Stimulated activated CD8-positive, alpha-beta memory T cell treated with anti-CD3 and anti-CD28 coated beads, Interleukin-4, amount 100 ng/mL, for 48 hours (primary cell): ENCODE data around the gene PLEKHJ1.

ENCODE experiments used
- DNase-seq: peaks from one replicate; pipeline ENCODE4 v3.0.0-alpha.2; 2020

The PLEKHJ1 gene

DNA sequence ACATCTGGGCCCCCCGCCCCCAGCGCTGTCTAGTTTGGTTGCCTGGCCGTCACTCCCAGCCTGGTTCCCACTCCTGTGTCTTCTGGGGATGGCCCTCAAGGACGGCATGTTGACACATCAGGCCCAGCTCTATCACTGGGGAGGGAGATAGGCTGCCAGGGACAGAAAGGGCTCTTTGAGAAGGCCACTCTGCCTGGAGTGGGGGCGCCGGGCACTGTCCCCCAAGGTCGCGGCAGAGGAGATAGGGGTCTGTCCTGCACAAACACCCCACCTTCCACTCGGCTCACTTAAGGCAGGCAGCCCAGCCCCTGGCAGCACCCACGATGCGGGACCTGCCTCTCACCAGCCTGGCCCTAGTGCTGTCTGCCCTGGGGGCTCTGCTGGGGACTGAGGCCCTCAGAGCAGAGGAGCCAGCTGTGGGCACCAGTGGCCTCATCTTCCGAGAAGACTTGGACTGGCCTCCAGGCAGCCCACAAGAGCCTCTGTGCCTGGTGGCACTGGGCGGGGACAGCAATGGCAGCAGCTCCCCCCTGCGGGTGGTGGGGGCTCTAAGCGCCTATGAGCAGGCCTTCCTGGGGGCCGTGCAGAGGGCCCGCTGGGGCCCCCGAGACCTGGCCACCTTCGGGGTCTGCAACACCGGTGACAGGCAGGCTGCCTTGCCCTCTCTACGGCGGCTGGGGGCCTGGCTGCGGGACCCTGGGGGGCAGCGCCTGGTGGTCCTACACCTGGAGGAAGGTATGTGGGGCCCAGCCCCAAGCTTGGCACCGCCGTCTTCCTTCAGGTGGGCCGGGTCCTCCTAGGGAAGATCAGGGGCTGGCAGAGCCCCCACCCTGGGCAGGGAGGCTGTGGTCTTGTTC lies 13.1 kb upstream of the PLEKHJ1 start, which contains the start of gene AMH:
TSS of gene AMH (plus strand) at position 314 of the 857 bp plus-strand sequence. CDS start at position 324, 10 bp downstream.
- no peak for DNase-seq

DNA sequence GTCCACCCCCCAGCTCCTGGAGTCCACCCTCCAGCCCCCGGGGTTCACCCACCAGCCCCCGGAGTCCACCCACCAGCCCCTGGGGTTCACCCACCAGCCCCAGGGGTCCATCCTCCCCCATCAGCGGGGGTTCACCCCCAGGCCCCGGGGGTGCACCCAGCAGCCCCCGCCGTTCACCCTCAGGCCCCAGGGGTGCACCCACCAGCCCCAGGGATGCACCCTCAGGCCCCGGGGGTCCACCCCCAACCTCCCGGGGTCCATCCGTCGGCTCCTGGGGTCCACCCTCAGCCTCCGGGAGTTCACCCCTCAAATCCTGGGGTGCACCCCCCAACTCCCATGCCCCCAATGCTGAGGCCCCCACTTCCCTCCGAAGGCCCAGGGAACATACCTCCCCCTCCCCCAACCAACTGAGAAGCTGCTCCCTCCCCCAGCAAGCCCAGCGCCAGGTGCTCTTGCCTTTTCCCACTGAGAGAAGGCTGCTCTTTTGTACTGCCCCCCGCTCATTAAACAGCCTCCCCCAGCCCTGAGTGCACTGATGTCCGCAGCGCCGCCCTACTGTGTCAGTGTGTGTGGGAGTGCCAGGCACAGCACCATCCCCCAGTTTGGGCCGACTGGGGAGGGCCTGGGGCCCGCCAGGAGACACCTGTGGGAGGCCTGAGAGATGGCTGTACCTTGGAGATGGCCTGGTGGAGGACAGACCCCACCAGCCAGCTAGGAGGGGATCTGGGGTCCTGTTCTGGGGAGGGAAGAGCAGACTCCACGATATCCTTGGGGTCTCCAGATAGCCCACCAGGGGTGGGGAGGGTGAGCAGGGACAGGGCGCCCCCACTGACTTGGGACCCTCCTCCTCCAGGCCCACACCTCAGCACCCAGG lies 12.2 kb upstream of the PLEKHJ1 start:
- DNase-seq: no peak

DNA sequence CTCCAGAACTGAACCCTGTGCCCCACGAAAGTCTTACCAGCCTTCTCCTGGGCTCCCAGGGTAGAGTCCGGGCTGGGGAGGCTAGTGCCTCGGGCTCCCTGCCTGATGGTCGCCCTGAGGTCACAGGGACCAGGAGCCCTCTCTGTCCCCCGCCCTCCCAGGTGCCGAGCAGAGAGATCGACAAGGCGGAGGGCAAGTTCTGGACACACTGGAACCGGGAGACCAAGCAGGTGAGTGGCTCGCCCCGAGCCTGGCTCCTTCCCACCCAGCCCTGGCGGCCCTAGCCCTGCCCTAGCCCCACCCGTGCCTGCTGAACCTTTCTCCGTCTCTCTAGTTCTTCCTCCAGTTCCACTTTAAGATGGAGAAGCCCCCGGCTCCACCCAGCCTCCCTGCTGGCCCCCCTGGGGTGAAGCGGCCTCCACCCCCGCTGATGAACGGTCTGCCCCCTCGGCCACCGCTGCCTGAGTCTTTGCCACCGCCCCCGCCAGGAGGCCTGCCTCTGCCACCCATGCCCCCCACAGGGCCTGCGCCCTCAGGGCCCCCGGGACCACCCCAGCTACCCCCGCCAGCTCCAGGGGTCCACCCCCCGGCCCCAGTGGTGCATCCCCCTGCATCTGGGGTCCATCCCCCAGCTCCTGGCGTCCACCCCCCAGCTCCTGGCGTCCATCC lies 11.4 kb upstream of the PLEKHJ1 start:
- no peak for DNase-seq

DNA sequence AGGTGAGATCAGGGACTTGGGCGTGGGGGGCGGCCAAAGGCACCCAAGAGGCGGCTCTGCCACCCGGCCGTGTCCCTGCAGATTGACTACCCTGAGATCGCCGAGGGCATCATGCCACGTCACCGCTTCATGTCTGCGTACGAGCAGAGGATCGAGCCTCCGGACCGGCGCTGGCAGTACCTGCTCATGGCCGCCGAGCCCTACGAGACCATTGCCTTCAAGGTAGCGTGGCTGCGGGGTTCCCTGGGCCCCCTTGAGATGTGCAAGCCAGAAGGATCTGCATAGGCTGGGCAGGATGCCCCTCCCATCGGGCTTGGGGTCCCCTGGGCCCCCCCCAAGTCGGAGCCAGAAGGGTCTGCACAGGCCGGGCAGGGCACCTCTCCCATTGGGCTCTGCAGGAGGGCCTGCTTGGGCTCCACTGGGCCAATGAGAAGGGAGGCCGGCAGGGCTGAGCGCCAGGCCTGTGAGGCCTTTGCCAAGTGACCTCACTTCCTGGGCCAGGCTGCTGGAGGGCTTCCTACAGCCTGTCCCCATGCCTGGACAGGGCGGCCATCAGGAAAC lies 10.8 kb upstream of the PLEKHJ1 start:
- DNase-seq: no peak

DNA sequence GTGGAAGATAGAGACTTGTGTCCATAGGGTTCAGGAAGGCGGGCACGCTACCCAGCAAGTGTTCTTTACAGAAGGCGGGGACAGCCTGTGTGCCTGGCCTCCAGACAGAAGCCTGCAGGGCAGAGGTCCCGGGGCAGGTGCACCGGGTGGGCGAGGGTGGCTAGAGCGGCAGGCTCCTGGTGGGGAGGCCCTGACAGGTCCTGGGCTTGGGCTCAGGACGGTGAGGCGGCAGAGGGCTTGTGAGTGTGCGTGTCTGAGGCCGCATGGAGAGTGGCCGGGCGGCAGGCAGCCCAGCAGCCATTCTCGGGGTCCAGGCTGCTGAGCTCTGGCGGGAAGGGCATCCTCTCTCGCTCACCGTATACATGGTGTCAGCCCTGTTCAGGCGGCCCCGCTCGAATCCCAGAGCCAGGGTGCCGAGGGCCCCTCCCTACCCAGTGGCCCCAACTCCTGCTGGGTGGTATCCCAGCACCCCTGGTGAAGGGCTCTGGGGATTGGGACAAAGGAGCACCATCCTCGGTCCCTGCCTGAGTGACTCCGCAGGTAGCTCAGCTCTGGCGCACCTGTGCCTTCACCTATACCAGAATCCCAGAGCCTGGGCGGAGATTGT lies 10.0 kb upstream of the PLEKHJ1 start:
- DNase-seq: no peak

DNA sequence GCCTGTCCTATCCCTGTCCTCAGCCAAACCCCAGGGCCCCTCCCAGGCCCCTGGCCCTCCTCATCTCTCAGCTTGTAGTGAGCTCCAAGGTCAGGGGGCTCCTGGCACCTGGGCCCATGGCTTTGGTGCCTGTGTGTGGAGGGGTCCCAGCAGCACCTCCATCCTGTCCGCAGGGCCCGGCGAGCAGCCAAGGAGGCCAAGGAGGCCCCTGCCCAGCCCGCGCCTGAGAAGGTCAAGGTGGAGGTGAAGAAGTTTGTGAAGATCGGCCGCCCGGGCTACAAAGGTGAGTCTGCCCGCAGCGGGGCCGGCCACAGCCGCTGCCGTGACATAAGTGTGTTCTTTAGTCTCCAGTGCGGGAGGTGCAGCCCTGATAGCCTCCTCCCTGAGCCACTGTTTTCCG lies 9.1 kb upstream of the PLEKHJ1 start:
- no peak for DNase-seq

DNA sequence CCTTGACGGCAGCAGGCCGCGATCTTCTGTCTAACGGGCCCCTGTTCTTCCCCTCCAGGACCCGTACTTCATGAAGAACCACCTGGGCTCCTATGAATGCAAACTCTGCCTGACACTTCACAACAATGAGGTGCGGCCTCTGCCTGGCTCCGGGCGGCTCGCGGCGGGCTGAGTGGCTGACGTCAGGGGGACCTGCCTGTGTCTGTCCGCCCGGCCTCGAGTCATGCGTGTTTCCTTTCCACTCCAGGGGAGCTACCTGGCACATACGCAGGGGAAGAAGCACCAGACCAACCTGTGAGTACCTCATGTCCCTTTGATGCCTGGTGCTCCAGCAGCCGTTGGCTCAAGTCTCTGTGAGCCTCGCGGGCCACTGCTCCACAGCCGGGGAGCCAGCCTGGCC lies 8.4 kb upstream of the PLEKHJ1 start:
- DNase-seq: no peak

DNA sequence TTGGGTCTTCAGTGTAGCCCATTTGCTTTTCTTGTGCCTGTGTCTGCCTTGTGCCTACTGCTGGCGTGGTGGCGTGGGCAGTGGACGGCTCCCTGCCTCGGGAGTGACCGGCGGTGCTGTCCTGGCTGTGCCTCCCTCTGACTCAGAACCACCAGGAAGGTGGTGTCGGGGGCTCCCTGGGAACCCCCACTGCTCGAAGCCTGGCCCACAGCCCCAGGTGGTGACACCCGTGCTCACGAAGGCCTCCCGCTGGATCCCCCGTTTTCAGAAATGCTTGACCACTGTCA lies 7.9 kb upstream of the PLEKHJ1 start:
- DNase-seq: no peak

DNA sequence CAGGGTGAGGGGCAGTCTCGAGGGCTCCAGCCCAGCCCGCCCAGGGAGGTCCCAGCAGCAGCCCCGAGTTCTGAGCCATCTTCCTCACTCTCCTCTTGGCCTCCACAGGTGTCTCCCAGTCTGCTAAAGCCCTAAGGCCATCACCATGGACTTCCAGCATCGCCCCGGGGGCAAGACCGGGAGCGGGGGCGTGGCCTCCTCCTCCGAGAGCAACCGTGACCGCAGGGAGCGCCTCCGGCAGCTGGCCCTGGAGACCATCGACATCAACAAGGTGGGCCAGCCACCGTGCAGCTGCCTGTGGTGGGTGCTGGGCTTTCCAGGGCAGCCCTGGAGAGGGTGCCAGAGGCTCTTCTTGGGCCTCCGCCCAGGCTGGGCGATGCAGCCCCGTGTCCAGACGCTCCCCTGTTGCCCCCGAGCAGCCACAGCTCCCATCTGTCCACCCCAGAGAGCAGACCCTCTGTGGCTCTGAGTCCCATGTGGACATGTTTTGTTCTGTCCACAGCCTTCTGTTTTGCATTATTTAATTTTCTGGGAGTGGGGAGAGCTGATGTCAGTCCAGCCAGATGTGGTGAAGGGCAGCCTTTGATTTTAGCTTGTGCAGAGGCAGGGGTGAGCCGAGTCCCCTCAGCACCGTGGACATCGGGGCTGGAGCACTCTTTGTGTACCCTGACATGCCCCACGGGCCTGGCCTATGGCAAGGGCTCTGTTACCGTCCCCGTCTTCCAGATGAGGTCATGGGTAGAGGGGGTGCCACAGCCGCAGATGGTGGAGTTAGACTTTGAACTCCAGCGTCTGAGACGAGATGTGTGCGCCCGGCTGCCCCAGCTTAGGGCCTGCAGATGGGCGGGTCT lies 7.4 kb upstream of the PLEKHJ1 start:
- no peak for DNase-seq

DNA sequence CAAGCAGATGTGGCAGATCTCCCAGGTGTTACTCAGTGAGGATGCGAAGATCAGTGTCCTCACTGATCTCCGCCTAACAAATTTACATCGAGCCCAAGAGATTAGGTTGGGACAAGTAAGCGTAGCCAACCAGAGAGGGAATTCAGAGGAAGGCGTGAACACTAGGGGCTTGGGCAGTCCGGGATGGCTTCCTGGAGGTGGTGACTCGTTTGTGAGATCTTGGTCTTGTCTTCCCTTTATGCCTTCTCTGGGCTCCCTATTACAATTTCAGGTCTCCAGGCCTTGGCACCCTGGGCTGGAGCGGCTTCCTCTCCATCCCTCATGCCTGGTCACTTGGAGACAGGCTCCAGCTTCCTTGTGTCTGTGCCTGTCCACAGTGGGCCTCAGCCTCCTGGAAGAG lies 6.7 kb upstream of the PLEKHJ1 start:
- no peak for DNase-seq

DNA sequence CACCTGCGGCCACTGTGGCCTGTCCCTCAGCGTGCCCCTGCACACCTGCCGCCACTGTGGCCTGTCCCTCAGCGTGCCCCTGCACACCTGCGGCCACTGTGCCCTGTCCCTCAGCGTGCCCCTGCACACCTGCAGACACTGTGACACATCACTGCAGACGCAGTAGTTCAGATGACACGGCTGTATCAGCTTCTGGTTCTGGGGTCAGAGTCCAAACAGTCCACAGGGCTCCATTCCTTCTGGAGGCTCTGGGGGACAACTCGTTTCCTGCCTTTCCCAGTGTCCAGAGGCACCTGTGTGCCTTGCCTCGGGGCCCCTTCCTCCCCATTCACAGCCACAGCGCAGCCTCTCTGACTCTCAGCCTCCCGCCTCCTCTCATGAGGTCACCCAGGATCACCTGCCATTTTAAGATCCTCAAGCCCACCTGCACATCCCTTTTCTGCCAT lies 6.0 kb upstream of the PLEKHJ1 start:
- no peak for DNase-seq

DNA sequence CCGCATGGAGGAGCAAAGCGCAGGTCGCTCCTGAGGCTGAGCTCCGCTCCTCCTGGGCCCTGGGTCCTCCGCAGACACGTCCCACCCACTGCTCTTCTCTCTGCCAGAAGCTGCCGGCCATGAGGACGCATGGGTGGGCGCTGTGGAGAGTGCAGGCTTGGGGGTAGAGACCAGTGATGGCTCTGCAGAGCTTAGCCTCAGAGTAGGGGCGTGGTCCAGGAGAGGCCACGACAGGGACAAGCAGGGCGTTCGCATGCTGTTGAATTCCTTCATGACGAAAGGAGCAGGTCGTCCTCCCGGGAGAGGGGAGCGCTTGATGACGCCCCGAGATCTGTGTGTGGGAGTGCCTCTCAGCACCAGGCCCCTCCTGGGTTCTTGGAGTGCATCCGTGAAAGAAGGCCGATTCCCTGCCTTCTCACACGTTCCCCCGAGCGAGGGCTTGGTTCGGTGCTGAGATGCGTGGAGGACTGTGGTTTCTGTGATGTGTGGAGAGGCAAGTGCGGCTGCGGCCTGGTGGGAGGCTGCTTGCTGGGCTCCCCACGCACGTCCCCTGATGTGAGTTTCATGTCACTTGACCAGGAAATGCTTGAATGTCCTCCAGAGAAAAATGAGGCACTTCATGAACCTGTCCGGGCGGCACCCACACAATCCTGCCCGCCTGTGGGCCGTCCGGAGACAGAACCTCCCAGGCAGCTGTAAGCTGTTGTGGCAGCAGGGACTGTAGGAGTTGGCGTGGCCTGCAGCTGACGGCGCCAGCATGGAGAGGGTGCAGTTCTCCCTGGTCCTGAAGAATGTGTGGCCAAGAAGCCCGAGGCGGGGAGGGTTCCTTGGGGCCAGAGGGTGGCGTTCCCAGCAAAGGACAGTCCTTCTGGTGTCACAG lies 5.0 kb upstream of the PLEKHJ1 start:
- DNase-seq: no peak

DNA sequence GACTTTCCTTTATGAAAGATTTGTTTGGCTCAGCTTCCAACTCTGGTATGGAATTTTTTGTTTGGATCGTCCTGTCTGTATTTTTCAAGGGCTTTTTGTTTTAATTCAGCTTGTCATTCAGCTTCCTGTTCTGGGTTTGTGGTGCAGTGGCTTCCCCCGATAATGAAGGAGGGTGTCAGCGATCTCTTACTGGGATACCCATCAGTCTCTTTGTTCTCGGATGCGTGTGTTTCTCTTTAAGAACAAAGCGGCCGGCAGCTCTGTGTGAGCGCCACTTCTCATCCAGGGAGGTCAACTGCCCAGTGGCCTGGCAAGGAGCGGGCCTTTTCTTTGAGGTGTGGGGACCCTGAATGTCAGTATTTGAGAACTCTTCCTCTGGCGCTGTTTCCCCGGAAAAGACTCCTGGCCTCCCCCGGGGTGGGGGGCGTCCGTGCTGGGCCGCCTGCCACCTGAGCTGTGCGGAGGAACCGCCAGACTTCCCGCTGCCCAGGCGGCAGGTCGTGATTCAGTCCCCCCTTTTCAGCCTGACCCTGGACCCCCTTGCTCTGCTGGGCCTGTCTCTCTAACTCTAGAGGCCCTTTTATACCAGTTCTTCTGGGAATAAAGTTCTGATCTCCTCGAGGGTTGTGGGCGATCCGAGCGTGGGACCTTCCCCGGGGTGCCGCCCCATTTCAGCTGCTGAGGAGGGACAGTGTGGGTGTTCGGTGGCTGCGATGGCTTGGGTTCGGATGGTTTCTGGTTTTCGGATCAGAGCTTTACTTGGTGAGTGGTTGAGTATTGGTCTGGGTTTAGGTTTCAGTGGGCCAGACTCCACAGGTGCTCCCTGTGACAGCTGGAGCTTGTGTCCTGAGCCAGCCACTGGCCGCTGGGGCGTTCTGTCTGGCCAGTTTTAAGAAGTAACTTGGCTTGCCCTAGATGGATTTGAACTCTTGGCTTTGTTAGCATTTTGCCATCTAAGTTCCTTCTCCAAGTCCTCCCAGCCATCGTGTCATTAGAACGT lies 3.9 kb upstream of the PLEKHJ1 start:
- no peak for DNase-seq

DNA sequence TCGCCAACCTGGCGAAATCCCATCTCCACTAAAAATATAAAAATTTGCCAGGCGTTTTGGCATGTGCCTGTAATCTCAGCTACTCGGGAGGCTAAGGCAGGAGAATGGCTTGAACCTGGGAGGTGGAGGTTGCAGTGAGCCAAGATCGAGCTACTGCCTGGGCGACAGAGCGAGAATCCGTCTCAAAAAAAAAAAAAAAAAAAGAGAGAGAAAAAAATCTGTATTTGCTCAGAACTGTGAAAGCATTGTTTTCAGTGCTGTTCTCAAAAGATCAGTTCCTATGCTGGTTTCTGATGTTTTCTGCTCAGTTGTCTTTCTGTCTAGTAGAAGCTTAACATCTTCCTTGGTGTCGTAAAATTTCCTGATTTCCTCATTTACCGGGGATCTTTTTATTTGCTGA lies 3.0 kb upstream of the PLEKHJ1 start:
- no peak for DNase-seq

DNA sequence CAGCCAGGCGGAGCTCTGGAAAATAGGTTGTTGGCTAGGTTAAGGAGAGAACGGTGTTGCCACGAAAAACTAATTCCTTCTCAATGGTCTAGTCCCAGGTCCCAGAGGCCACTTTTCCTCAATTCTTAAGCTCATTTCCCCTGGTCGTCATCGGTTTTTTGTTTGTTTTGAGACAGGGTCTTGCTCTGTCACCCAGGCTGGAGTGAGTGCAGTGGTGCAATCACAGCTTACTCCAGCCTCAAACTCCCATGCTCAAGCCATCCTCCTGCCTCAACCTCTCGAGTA lies 1.7 kb upstream of the PLEKHJ1 start:
- DNase-seq: no peak

DNA sequence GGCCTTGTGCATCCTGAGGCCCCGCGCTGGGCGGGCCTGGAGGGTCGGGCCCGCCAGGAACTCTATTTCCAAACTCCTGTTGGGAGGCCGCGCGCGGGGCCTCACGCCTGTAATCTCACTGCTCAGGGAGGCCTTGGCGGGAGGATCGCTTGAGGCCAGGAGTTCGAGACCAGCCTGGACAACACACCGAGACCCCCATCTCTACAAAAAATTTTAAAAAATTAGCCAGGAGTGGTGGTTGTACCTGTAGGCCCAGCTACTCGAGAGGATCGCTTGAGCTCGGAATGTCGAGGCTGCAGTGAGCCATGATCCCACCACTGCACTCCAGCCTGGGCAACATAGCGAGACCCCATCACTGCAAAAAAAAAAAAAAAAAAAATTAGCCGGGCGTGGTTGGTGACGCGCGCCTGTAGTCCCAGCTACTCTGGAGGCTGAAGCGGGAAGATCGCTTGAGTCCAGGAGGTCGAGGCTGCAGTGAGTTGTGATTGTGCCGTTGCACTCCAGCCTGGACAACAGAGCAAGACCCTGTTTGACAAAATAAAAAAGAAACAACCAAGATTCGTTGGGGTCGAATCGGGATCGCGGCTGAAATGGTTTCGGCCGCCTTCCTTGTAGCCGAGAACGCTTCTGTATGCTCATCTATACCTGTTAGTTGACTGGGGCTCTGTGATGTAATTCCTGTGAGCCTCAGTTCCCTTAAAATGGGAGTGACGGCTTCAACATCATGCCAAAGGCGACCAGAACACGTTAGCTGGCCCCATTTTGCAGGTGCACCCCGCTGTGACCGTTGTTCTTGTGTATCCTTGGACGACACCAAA lies 1.1 kb upstream of the PLEKHJ1 start:
- DNase-seq: no peak

DNA sequence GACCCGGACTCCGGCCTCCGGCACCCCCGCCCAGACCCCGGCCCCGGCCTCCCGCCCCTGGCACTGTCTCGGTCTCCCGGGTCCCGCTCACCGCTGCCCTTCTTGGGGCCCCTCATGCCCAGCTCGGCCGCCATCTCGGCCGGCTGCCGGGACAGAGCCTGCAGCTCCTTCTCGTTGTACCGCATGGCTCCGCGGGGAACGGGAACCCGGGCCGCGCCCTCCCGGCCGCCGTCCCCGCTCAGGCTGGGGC lies 140 bp downstream of the PLEKHJ1 start:
- no peak for DNase-seq

DNA sequence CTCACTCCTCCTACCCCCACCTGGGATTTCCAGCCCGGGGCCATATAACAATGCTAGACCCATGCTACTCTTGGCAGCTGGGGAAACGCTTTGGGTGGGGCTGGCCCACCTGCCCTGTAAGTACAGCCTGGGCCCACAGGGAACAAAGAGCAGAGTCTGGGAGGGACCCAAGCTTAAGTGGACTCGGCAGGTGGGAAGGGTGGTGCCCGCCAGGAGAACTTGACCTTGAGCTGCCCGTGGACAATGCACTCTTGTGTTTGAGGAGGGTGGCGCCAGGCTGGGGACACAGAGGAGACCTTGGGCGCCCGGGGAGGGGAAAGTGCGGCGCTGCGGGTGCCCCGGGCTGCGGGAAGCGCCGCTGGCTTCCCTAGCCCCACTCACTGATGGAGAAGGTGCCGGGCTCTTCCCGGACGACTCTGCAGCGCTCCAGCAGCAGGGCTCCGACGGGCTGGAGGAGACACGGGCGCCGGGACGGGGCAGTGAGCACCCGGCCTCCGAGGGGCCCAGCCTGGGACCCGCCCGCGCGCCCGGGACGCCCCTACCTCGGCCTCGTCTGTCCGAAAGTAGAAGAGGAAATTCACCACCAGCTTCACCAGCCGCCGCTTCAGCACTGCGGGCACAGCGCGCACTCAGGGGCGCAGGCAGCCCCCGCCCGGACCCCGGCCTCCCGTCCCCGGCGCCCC lies 607 bp downstream of the PLEKHJ1 start:
- DNase-seq: no peak

DNA sequence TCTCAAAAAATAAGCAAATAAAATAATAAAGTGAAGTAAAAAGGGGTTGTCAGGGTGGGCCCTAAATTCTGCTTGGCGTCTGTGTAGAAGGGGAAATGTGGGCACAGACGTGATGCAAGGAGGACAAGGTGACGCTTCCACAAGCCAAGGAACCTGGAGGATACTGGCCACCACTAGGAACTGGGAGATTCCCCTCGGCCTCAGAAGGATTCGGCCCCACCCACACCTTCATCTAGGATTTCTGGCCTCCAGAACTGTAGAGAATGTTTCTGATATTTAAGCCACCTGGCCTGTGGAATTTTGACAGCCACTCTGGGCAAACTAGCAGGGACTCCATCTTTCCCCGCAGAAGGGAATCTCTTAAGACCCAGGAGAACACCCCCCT lies 1.1 kb downstream of the PLEKHJ1 start:
- no peak for DNase-seq
